A549 (cell line): ENCODE data around the gene MAGEE2. TPM values are rescaled to one million over a fixed set of nuclear protein-coding genes. Genes with fewer than 3 reads are reported as not detected.

Source experiments
- ATAC-seq, 2 experiments: fragments of 200-7000 bp in 1 of 2; fragments of >200 bp in 1 of 2; cut with Nextera tagmentation in 1 of 2; cut with Tn5 transposase in 1 of 2; 3 replicates each; pipeline versions ENCODE4 v1.8.0 to v1.9.1; 2018 to 2020; ENCODE audit warnings: mild to moderate bottlenecking in 1 of 2, moderate library complexity in 1 of 2
- CTCF ChIA-PET: fragments of 300-600 bp; sonication (Branson Sonifier 250); formaldehyde crosslinking; extraction: SDS; loops from one replicate; lab custom pipeline; 2021; ENCODE audit warnings: antibody characterized with exemption, inconsistent platforms; lab: Yijun Ruan, JAX
- POLR2A ChIA-PET: fragments of 350-600 bp; formaldehyde crosslinking; extraction: SDS; loops from one replicate; lab custom pipeline; 2021; ENCODE audit warnings: antibody characterized with exemption, inconsistent platforms; lab: Yijun Ruan, JAX
- DNase-seq, 2 experiments: peaks; one replicate each; pipeline versions ENCODE4 v3.0.0 to v3.0.0-alpha.2; 2011 to 2016; ENCODE audit warnings: low read depth in 1 of 2, low spot score in 1 of 2
- FAIRE-seq: peaks from 2 replicates; lab custom pipeline; 2011; peaks lifted over from hg19 to GRCh38; lab: Jason Lieb, UNC
- H3K27ac ChIP-seq, 2 experiments: fragments of >200 bp; sonication (Bioruptor Twin); formaldehyde crosslinking; 3 replicates each; pipeline ENCODE4 v1.5.1; 2016 to 2017
- H3K4me1 ChIP-seq: fragments of >200 bp; sonication (Bioruptor Twin); formaldehyde crosslinking; 3 replicates; pipeline ENCODE4 v1.6.1; 2016
- H3K4me2 ChIP-seq: fragments of >200 bp; sonication (Bioruptor Twin); formaldehyde crosslinking; 3 replicates; pipeline ENCODE4 v1.6.1; 2016
- H3K4me3 ChIP-seq: fragments of >200 bp; sonication (Bioruptor Twin); formaldehyde crosslinking; 3 replicates; pipeline ENCODE4 v1.5.1; 2016
- H3K9me3 ChIP-seq: fragments of >200 bp; sonication (Bioruptor Twin); formaldehyde crosslinking; 3 replicates; pipeline ENCODE4 v1.6.1; 2016
- ATOH8 ChIP-seq: fragments of 250-450 bp; sonication (Bioruptor Pico); IDR thresholded peaks from 2 replicates; pipeline ENCODE4 v1.5.0; 2020; ENCODE audit warnings: low read depth, mild to moderate bottlenecking, moderate library complexity
- BCL3 ChIP-seq: fragments of >200 bp; sonication (Bioruptor Twin); formaldehyde crosslinking; IDR thresholded peaks from 3 replicates; pipeline ENCODE4 v1.6.1; 2016
- CBX8 ChIP-seq: fragments of 200-600 bp; sonication (generic); IDR thresholded peaks from 2 replicates; pipeline ENCODE4 v1.6.1; 2016
- CTCF ChIP-seq: fragments of >200 bp; sonication (Bioruptor Twin); formaldehyde crosslinking; IDR thresholded peaks from 3 replicates; pipeline ENCODE4 v1.5.1; 2016
- EHMT2 ChIP-seq: fragments of 200-600 bp; sonication (generic); IDR thresholded peaks from 2 replicates; pipeline ENCODE4 v1.6.1; 2016; ENCODE audit warnings: antibody characterized with exemption, low read depth, mild to moderate bottlenecking, moderate library complexity
- ELK1 ChIP-seq: fragments of 150-350 bp; IDR thresholded peaks from 2 replicates; pipeline ENCODE4 v1.6.1; 2014; ENCODE audit warnings: low read depth, mild to moderate bottlenecking, low read length
- HES2 ChIP-seq: fragments of >200 bp; sonication (Bioruptor Twin); formaldehyde crosslinking; IDR thresholded peaks from 2 replicates; pipeline ENCODE4 v1.6.1; 2016
- MAX ChIP-seq: IDR thresholded peaks from 2 replicates; pipeline ENCODE4 v1.6.1; 2012
- PBX3 ChIP-seq: IDR thresholded peaks from 2 replicates; pipeline ENCODE4 v1.6.1; 2012
- POLR2AphosphoS2 ChIP-seq: conservative IDR thresholded peaks from 2 replicates; pipeline ENCODE4 v1.6.1; 2012; ENCODE audit warnings: low read length, improper control_type of control experiment, inconsistent platforms
- RAD21 ChIP-seq, 2 experiments: fragments of >200 bp in 1 of 2; sonication (Bioruptor Twin) in 1 of 2; formaldehyde crosslinking in 1 of 2; IDR thresholded peaks in 1 of 2; conservative IDR thresholded peaks in 1 of 2; 2 replicates in 1 of 2; 3 replicates in 1 of 2; pipeline ENCODE4 v1.6.1; 2012 to 2018; ENCODE audit warnings: inconsistent platforms in 1 of 2
- SREBF2 ChIP-seq: fragments of 450-650 bp; IDR thresholded peaks from 2 replicates; pipeline ENCODE4 v1.6.1; 2014; ENCODE audit warnings: mild to moderate bottlenecking, moderate library complexity
- TP53 ChIP-seq: fragments of 250-450 bp; sonication (Bioruptor Pico); IDR thresholded peaks from 2 replicates; pipeline ENCODE4 v1.5.0; 2021; ENCODE audit warnings: mild to moderate bottlenecking, moderate library complexity
- WGBS: methylation state at CpG from one replicate; pipeline ENCODE4 v1.1.6; 2017; ENCODE audit errors: missing lambda C conversion rate; 5-methylcytosine and 5-hydroxymethylcytosine counted together
- polyA plus RNA-seq, 4 experiments: library from polyadenylated mRNA; depleted of rRNA in 3 of 4; stranded (reverse); fragments of >200 nt; fragmentation: RNase III in 1 of 4; extraction: RNeasy Plus Mini Kit Qiagen cat#74134 plus additional on column Dnase treatment in 1 of 4; gene quantifications; 2 replicates in 3 of 4; 3 replicates in 1 of 4; pipeline ENCODE4 v1.2.3, GENCODE V29; 2011 to 2017

Gene MAGEE2
- polyA plus RNA-seq, 2 of the 4 experiments (the other 2 are of a cell fraction), result 0.03 TPM; not detected in 1

- no peak for TF ChIP-seq ATOH8
- TF ChIP-seq PBX3, result no peak
- TF ChIP-seq, all 56 proteins: peak for 0
Measured at GRCh38 chrX:75748431-75748830, 36.6 kb downstream of the MAGEE2 start (continued).

- WGBS, result 9% methylated on average over 4 of the region's 54 CpGs
- H3K4me1 ChIP-seq, result no peaks in the 10 kb centered on the region
- peak; percentile 4 to 17 for DNase-seq
- ChIA-PET POLR2A (no interaction called here), CTCF (no interaction called here)
- peak overlapping the region; percentile 79 for H3K4me2 ChIP-seq
- peak; percentile 70 to 89 for ATAC-seq
- no peak for FAIRE-seq
- peaks cover 7% of the 10 kb centered on the region; the same call in 2 of the 3 replicates for H3K9me3 ChIP-seq
- peak overlapping the region; percentile 49 for H3K4me3 ChIP-seq
- H3K27ac ChIP-seq, result peak overlapping the region in 1 of 2 experiments; percentile 73; a peak in 3 of 6 replicates
- TF ChIP-seq PBX3, result no peak
- TF ChIP-seq POLR2AphosphoS2, result no peak
- TF ChIP-seq CTCF, result no peak
- no peak for TF ChIP-seq EHMT2
- no peak for TF ChIP-seq TP53 (CRISPR knock-in tag)
- TF ChIP-seq CBX8, result no peak
- no peak for TF ChIP-seq ELK1
- TF ChIP-seq HES2, result no peak
- no peak for TF ChIP-seq RAD21 (conservative IDR thresholded peaks at IDR 0.05 in 1 of 2, IDR thresholded peaks at IDR 0.05 in 1 of 2)
- no peak; the same call in 1 of the 2 replicates for TF ChIP-seq MAX
- no peak for TF ChIP-seq SREBF2
- no peak for TF ChIP-seq BCL3
Measured at GRCh38 chrX:75746891-75747639, 38.0 kb downstream of the MAGEE2 start.
